WTC11 (cell line): ENCODE data around the gene TMEM94. TPM values are rescaled to one million over a fixed set of nuclear protein-coding genes. Genes with fewer than 3 reads are reported as not detected.

Experiments used
- ATAC-seq: fragments of 200-7000 bp; cut with Tn5 transposase; 2 replicates; pipeline ENCODE4 v1.10.0; 2021; ENCODE audit warnings: mild to moderate bottlenecking, moderate library complexity
- CTCF ChIA-PET: fragments of 300-600 bp; sonication (Branson Sonifier 250); formaldehyde crosslinking; loops from one replicate; lab custom pipeline; 2021; ENCODE audit warnings: antibody characterized with exemption; lab: Charles Lee
- POLR2A ChIA-PET: fragments of 350-600 bp; sonication (Branson Sonifier 250); formaldehyde crosslinking; loops from one replicate; lab custom pipeline; 2021; ENCODE audit warnings: antibody characterized with exemption; lab: Charles Lee
- DNase-seq: peaks from one replicate; pipeline ENCODE4 v3.0.0; 2021; ENCODE audit warnings: low spot score
- H3K27ac Mint-ChIP-seq: 2 replicates; pipeline ENCODE4 v1.8.0; 2021; ENCODE audit warnings: mixed read lengths
- H3K27me3 Mint-ChIP-seq: 2 replicates; pipeline ENCODE4 v1.8.0; 2021; ENCODE audit warnings: low read depth, mild to moderate bottlenecking, moderate library complexity, mixed read lengths
- H3K36me3 Mint-ChIP-seq: 2 replicates; pipeline ENCODE4 v1.8.0; 2021; ENCODE audit warnings: mixed read lengths
- H3K4me1 Mint-ChIP-seq: 2 replicates; pipeline ENCODE4 v1.8.0; 2022; ENCODE audit warnings: mixed read lengths
- H3K4me3 Mint-ChIP-seq: 2 replicates; pipeline ENCODE4 v1.8.0; 2021; ENCODE audit warnings: mild to moderate bottlenecking, moderate library complexity, mixed read lengths
- H3K9me3 Mint-ChIP-seq: 2 replicates; pipeline ENCODE4 v1.8.0; 2021; ENCODE audit warnings: mixed read lengths
- E2F5 ChIP-seq: sonication (generic); formaldehyde crosslinking; IDR thresholded peaks from 2 replicates; pipeline ENCODE4 v1.8.1; 2022; ENCODE audit warnings: mild to moderate bottlenecking, moderate library complexity, missing genetic modification reagents
- FOXP1 ChIP-seq: sonication (generic); formaldehyde crosslinking; IDR thresholded peaks from 2 replicates; pipeline ENCODE4 v1.8.0; 2022; ENCODE audit warnings: missing genetic modification reagents, mild to moderate bottlenecking, moderate library complexity, borderline replicate concordance
- HMGA2 ChIP-seq: fragments of 250-450 bp; sonication (Bioruptor Pico); IDR thresholded peaks from 2 replicates; pipeline ENCODE4 v1.4.0; 2021; ENCODE audit warnings: mild to moderate bottlenecking, moderate library complexity
- JAZF1 ChIP-seq: fragments of 250-450 bp; sonication (Bioruptor Pico); IDR thresholded peaks from 2 replicates; pipeline ENCODE4 v1.9.0; 2021; ENCODE audit warnings: moderate library complexity, mild to moderate bottlenecking, inconsistent platforms
- MXD4 ChIP-seq: fragments of 250-450 bp; sonication (Bioruptor Pico); IDR thresholded peaks from 2 replicates; pipeline ENCODE4 v1.8.0; 2021; ENCODE audit warnings: mild to moderate bottlenecking, moderate library complexity, borderline replicate concordance
- NR3C1 ChIP-seq: sonication (generic); formaldehyde crosslinking; conservative IDR thresholded peaks from 2 replicates; pipeline ENCODE4 v1.8.1; 2023; ENCODE audit warnings: low read depth, mild to moderate bottlenecking, missing genetic modification reagents
- RORB ChIP-seq: fragments of 250-450 bp; sonication (Bioruptor Pico); IDR thresholded peaks from 2 replicates; pipeline ENCODE4 v1.9.0; 2021; ENCODE audit warnings: mild to moderate bottlenecking
- TCF7 ChIP-seq: sonication (generic); formaldehyde crosslinking; IDR thresholded peaks from 2 replicates; pipeline ENCODE4 v1.8.0; 2022; ENCODE audit warnings: mild to moderate bottlenecking, low read depth, missing genetic modification reagents, moderate library complexity
- TP53 ChIP-seq: sonication (generic); formaldehyde crosslinking; IDR thresholded peaks from 2 replicates; pipeline ENCODE4 v1.8.1; 2023; ENCODE audit warnings: mild to moderate bottlenecking, missing genetic modification reagents
- ZNF263 ChIP-seq: sonication (generic); formaldehyde crosslinking; IDR thresholded peaks from 2 replicates; pipeline ENCODE4 v1.8.1; 2022; ENCODE audit warnings: low read depth, mild to moderate bottlenecking, moderate library complexity, missing genetic modification reagents
- total RNA-seq: library from RNA; stranded (reverse); gene quantifications from 3 replicates; pipeline ENCODE4 v1.2.3, GENCODE V29; 2021
- TF ChIP-seq, protein P1 (sequence below): fragments of 250-450 bp; sonication (Bioruptor Pico); IDR thresholded peaks from 2 replicates; pipeline ENCODE4 v1.9.0; 2021; ENCODE audit warnings: mild to moderate bottlenecking
- TF ChIP-seq, protein P2 (sequence below): sonication (generic); formaldehyde crosslinking; IDR thresholded peaks from 2 replicates; pipeline ENCODE4 v1.8.1; 2023; ENCODE audit warnings: mild to moderate bottlenecking, missing genetic modification reagents, moderate library complexity
- TF ChIP-seq, protein P3 (sequence below): sonication (generic); formaldehyde crosslinking; IDR thresholded peaks from 2 replicates; pipeline ENCODE4 v1.8.0; 2023; ENCODE audit warnings: missing genetic modification reagents, mild to moderate bottlenecking, borderline replicate concordance
- TF ChIP-seq, protein P4 (sequence below): fragments of 250-450 bp; sonication (Bioruptor Pico); IDR thresholded peaks from 2 replicates; pipeline ENCODE4 v2.1.2; 2022; ENCODE audit warnings: mild to moderate bottlenecking, moderate library complexity

Gene TMEM94
- total RNA-seq, 1 experiment from 2014 or later = 76.9 TPM

DNA sequence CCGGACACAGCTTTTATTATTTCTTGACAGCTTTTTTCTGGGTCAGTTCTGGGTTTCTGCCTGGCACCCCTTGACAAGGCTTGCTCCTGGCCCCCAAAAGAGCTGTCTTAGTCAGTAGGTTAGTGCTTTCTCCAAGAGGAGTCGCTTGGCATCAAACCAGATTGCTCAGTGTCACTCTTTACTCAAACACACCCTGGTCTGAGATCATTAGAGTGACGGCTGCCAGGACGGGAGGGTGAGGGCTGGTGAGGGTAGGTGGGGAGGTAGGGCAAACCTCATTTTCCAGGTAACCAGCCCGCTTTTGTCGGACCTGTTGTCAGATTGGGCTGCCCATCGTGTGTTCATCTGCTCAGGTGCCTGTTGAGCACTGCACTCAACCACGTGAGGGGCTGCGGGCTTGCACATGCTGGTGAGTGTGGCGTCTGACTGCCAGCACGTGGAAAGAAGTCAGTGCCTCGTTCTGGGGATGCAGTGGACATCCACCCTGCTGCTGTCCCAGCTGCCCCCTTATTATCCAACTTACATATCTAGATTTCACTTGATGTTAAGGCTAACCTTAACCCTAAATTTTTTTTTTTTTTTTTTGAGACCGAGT is 12.4 kb downstream of the TMEM94 start:
- ATAC-seq (no peak), DNase-seq (no peak)
- no peaks in the 10 kb centered on the region for H3K27me3 Mint-ChIP-seq
- no peaks in the 10 kb centered on the region for H3K9me3 Mint-ChIP-seq
- no peak overlapping the region for H3K4me3 Mint-ChIP-seq
- H3K4me1 Mint-ChIP-seq = no peaks in the 10 kb centered on the region
- POLR2A ChIA-PET = interaction anchor here (0.5 to 0.6 kb wide), 2 partner anchors 110 to 713 kb away, joined by 6 to 8 read pairs; no protein-coding TSS in a partner anchor
- TF ChIP-seq TCF7 (CRISPR knock-in tag) (no peak), E2F5 (CRISPR knock-in tag) (no peak), FOXP1 (CRISPR knock-in tag) (no peak), NR3C1 (CRISPR knock-in tag) (no peak), MXD4 (no peak), ZNF263 (no peak), HMGA2 (CRISPR knock-in tag) (no peak), JAZF1 (CRISPR knock-in tag) (no peak), TP53 (CRISPR knock-in tag) (no peak), RORB (CRISPR knock-in tag) (no peak)
- TF ChIP-seq, protein P1, sequence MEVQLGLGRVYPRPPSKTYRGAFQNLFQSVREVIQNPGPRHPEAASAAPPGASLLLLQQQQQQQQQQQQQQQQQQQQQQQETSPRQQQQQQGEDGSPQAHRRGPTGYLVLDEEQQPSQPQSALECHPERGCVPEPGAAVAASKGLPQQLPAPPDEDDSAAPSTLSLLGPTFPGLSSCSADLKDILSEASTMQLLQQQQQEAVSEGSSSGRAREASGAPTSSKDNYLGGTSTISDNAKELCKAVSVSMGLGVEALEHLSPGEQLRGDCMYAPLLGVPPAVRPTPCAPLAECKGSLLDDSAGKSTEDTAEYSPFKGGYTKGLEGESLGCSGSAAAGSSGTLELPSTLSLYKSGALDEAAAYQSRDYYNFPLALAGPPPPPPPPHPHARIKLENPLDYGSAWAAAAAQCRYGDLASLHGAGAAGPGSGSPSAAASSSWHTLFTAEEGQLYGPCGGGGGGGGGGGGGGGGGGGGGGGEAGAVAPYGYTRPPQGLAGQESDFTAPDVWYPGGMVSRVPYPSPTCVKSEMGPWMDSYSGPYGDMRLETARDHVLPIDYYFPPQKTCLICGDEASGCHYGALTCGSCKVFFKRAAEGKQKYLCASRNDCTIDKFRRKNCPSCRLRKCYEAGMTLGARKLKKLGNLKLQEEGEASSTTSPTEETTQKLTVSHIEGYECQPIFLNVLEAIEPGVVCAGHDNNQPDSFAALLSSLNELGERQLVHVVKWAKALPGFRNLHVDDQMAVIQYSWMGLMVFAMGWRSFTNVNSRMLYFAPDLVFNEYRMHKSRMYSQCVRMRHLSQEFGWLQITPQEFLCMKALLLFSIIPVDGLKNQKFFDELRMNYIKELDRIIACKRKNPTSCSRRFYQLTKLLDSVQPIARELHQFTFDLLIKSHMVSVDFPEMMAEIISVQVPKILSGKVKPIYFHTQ (CRISPR knock-in tag) = no peak
- TF ChIP-seq, protein P2, sequence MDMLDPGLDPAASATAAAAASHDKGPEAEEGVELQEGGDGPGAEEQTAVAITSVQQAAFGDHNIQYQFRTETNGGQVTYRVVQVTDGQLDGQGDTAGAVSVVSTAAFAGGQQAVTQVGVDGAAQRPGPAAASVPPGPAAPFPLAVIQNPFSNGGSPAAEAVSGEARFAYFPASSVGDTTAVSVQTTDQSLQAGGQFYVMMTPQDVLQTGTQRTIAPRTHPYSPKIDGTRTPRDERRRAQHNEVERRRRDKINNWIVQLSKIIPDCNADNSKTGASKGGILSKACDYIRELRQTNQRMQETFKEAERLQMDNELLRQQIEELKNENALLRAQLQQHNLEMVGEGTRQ (CRISPR knock-in tag) = no peak
- TF ChIP-seq, protein P3, sequence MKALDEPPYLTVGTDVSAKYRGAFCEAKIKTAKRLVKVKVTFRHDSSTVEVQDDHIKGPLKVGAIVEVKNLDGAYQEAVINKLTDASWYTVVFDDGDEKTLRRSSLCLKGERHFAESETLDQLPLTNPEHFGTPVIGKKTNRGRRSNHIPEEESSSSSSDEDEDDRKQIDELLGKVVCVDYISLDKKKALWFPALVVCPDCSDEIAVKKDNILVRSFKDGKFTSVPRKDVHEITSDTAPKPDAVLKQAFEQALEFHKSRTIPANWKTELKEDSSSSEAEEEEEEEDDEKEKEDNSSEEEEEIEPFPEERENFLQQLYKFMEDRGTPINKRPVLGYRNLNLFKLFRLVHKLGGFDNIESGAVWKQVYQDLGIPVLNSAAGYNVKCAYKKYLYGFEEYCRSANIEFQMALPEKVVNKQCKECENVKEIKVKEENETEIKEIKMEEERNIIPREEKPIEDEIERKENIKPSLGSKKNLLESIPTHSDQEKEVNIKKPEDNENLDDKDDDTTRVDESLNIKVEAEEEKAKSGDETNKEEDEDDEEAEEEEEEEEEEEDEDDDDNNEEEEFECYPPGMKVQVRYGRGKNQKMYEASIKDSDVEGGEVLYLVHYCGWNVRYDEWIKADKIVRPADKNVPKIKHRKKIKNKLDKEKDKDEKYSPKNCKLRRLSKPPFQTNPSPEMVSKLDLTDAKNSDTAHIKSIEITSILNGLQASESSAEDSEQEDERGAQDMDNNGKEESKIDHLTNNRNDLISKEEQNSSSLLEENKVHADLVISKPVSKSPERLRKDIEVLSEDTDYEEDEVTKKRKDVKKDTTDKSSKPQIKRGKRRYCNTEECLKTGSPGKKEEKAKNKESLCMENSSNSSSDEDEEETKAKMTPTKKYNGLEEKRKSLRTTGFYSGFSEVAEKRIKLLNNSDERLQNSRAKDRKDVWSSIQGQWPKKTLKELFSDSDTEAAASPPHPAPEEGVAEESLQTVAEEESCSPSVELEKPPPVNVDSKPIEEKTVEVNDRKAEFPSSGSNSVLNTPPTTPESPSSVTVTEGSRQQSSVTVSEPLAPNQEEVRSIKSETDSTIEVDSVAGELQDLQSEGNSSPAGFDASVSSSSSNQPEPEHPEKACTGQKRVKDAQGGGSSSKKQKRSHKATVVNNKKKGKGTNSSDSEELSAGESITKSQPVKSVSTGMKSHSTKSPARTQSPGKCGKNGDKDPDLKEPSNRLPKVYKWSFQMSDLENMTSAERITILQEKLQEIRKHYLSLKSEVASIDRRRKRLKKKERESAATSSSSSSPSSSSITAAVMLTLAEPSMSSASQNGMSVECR (CRISPR knock-in tag) = no peak
- TF ChIP-seq, protein P4, sequence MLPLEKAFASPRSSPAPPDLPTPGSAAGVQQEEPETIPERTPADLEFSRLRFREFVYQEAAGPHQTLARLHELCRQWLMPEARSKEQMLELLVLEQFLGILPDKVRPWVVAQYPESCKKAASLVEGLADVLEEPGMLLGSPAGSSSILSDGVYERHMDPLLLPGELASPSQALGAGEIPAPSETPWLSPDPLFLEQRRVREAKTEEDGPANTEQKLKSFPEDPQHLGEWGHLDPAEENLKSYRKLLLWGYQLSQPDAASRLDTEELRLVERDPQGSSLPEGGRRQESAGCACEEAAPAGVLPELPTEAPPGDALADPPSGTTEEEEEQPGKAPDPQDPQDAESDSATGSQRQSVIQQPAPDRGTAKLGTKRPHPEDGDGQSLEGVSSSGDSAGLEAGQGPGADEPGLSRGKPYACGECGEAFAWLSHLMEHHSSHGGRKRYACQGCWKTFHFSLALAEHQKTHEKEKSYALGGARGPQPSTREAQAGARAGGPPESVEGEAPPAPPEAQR (CRISPR knock-in tag) = no peak
- H3K36me3 Mint-ChIP-seq = no peaks in the 10 kb centered on the region; the same call in 1 of the 2 replicates
- no peak overlapping the region for H3K27ac Mint-ChIP-seq
- CTCF ChIA-PET = interaction anchor here (0.5 to 1.1 kb wide), 5 partner anchors 17 to 206 kb away, joined by 3 to 4 read pairs (median 3); partner anchors contain the start of gene MIF4GD
